ENCODE measurements around the gene SOHLH1. TPM values are rescaled to one million over a fixed set of nuclear protein-coding genes. Genes with fewer than 3 reads are reported as not detected.

SOHLH1 gene
- total RNA-seq, 1 experiment from 2014 or later: not detected

DNA sequence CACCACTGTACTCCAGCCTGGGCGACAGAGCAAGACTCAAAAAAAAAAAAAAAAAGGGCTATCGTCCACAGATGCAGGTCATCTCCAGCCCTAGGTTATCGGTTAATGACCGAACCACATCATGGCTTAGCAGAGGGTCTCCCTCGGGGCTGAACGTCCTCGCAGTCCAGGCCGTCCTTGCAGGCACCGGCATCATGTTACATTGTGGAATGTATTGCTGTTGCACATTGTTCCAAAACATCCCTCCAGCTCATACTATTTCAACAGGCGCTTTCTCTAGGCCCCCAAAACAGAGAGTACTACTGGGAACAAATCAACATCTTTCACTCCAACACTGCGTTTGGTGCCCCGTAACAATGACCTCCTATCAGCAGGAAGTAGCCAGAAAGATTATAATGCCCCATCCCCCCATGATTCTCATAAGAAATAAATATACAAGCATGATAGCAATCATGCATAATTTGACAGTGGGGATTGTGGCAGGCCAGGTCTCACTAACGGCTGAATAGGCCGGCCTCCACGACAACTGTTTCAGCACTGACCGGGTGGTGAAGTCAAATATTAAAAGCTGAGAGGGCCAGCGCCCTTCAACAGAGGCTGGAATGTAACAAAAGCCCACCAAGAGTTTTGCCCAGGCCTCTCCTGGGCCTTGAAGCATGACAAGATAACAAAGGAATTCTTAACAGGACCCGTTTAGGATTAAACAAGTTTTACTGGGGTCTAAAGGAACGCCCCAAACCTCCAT lies 37.3 kb downstream of the SOHLH1 start:
- DNase-seq (ENCODE audit: low read depth): no peak

DNA sequence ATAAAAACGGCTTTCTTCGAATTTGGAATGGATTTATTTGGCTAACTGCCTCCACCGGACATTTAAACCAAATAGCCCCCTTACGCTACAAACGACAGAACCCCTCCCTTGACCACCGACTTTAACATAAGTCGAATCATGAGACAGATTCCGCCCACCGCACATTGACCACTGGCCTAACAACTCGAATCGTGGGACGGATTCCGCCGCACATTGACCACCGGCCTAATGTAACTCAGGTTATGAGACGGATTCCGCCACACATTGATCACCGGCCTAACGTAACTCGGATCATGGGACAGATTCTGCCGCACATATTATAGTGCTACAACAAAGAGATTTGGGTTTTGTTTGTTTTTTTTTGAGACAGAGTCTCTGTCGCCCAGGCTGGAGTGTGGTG lies 38.9 kb downstream of the SOHLH1 start:
- DNase-seq (ENCODE audit: low read depth): no peak

DNA sequence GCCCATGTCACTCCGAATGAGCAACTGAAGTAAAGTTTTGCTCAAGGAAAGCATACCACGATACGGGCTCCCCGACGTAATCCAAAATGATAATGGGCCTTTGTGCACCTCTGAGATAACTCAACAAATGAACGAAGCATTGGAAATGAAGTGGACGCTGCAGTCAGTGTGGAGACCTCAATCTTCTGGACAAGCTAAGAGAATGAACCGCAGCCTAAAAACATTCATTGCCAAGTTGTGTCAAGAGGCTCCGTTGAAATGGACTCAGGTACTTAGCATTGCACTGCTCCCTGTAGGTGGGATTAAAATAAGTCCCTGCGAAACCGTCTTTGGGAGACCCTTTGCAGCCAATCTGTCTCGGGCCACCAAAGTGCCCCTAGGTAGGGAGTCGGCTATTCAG lies 40.0 kb downstream of the SOHLH1 start:
- no peak for DNase-seq (ENCODE audit: low read depth)

DNA sequence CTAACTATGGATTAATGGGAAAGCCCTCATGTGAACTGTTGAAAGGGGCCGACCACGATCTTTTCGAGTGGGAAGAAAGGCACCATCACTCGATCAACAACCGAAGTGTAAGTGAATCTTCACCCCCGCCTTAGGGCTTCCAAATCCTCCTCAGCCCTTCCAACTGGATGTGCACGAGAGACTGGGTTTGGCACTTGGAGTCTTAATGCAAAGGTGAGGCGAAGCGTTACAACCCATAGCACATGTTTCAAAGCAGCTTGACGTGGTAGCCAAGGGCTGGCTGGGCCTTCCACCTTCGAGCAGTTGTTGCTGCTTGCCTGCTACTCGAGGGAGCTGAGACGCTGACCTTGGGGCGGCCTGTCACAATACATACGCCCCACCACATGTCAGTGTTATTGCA lies 41.9 kb downstream of the SOHLH1 start:
- DNase-seq (ENCODE audit: low read depth): no peak

DNA sequence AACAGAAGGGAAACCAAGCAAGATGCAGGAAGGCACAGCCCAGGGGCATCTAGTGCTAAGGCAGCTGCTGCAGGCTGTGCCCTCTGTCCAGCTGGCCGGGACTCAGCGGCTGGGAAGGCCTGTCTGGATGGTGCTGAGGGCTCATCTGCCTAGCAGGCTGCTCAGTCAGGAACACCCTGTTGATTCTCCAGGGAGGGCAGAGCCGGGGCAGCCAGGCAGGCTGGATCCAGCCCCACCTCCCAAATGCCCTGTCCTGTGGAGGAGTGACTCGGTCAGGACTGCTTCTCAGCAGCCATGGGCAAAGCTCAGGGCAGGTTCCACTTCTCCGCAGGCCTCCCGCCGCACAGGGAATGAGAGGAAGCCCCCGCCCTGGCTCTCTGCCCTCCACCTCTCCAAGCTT lies 44.0 kb downstream of the SOHLH1 start:
- DNase-seq (ENCODE audit: low read depth): no peak

DNA sequence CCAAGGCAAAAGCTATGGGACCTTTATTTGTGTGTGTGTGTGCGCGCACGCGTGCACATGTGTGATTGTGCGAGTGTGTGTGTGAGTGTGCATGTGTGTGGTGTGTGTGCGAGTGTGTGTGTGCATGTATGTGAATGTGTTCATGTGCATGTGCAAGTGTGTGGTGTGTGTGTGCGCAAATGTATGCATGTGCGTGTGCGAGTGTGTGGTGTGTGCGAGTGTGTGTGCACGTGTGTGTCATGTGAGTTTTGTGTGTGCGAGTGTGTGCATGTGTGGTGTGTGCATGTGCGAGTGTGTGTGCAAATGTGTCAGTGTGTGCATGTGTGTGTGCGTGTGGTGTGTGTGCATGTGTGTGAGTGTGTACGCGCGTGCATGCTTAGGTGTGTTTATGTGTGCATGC lies 48.9 kb downstream of the SOHLH1 start:
- no peak for DNase-seq (ENCODE audit: low read depth)

DNA sequence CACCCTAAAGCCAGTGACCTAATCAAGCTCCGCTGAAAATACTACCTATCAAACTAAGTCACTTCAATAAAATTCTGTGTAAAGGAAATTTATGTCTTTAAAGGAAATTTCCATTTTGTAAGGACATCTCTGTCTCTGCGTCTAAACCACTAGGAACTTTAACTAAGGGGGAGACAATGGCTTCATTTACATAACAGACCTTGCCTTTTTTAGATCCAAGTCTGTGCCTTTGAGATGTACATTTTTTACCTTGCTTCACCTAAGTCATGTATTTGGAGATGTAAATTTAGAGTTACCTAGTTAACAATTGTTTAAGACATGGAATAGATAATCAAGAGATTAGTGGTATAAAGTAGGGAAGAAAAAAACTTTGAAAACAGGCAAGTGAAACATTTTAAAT lies 49.8 kb downstream of the SOHLH1 start:
- DNase-seq (ENCODE audit: low read depth): no peak

DNA sequence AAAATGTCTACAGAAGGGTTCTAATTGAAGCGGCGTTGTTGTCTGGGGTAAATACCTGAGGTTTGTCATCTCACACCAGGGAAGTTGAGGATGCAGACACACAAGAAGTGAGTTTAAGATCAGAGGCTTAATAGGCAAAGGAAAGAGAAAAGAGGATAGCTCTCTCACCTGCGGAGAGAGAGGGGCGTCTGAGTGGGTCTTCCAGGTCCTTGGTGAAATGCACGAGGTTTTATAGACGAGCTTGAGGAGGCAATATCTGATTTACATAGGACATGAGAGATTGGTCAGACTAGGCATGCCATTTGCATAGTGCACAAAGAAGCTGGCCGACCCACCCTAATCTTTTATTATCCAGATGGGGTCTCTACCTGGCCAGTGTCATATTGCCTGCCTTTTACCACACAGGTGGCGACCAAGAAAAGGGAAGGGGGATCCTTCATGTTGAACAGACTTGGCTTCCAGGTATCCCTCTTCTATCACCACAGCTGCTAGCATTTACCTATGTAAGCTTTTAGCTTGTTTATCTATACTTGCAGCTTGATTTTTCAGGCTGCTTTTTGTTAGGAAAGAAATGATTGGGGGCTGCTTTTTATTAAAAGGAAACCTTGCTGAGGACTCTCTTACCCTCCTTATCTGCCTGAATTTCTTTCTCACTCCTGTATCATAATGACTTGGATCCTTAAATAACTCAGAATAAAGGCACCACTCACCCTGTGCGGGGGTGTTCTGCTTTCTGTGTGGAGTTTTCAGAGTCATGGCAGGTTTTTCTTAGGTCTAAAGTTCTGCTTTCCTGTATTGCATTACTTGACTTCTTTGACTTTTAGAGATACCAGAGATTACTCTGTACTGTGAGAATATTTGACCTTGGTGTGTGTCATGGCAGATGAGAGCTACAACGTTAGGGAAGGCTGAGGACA lies 50.5 kb downstream of the SOHLH1 start:
- no peak for DNase-seq (ENCODE audit: low read depth)

DNA sequence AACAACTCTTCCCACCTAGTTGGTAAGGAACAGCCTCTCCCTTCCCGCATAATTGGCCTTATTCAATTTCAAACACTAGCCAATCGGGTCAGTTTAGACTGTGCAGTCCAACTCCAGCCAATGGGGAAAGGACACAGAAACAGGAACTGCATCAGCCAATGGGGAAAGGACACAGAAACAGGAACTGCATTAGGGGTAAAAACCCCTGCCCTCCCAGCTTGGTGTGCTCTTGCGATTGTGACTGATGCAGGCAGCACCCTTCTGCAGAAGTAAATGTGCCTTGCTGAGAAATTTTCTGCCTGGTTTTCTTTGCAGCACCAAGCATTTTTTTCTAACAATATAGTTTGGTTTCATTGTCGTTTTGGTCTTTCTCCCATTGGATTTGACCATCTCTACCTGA lies 51.4 kb downstream of the SOHLH1 start:
- no peak for DNase-seq (ENCODE audit: low read depth)

DNA sequence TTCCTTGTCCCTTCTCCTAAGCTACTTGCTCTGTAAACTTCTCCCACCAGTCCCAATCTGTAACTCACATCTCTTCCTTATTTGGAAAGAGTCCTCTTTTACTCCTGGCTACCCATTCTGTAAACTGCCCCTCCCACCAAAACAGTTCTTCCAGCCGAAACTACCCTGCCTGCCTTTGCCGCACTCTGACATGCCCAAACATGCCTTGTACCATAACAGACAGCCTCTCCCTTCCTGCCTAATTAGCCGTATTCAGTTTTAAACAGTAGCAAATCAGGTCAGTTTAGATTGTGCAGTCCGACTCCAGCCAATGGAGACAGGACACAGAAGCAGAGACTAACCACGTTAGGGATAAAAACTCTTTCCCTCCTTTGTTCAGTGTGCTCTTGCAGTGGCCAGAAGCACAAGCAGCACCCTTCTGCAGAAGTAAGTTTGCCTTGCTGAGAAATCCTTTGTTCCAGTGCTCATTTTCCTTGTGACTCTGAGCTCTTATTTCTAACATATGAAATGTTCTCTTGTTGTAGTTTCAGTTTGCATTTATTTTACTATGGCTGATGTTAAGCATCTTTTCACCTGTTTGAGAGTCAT lies 54.6 kb downstream of the SOHLH1 start:
- no peak for DNase-seq (ENCODE audit: low read depth)

Other genes with a start within 250 kb of the SOHLH1 start
- 33.2 and 33.5 TPM in 2 replicates for gene PPP1R26, start 219.7 kb downstream of the SOHLH1 start, total RNA-seq (2014; rRNA removed; shearing (Covaris generic))
- 46.8 and 48.6 TPM in 2 replicates for gene MRPS2, start 198.8 kb downstream of the SOHLH1 start, total RNA-seq (2014; rRNA removed; shearing (Covaris generic))
- not detected in 2 replicates for gene LCN1, start 178.0 kb downstream of the SOHLH1 start, total RNA-seq (2014; rRNA removed; shearing (Covaris generic))
- not detected in 2 replicates for gene OBP2A, start 153.4 kb downstream of the SOHLH1 start, total RNA-seq (2014; rRNA removed; shearing (Covaris generic))
- not detected in 2 replicates for gene PAEP, start 137.7 kb downstream of the SOHLH1 start, total RNA-seq (2014; rRNA removed; shearing (Covaris generic))
- not detected in 2 replicates for gene GLT6D1, start 59.9 kb downstream of the SOHLH1 start, total RNA-seq (2014; rRNA removed; shearing (Covaris generic))
- gene LCN9, start 36.2 kb downstream of the SOHLH1 start, total RNA-seq (2014; rRNA removed; shearing (Covaris generic)): not detected in 2 replicates
- gene KCNT1, start 2.7 kb upstream of the SOHLH1 start, total RNA-seq (2014; rRNA removed; shearing (Covaris generic)): not detected in 2 replicates
- 20.5 and 22.7 TPM in 2 replicates for gene CAMSAP1, start 208.1 kb upstream of the SOHLH1 start, total RNA-seq (2014; rRNA removed; shearing (Covaris generic))